ENCODE data around the gene CPXM1.

- TF ChIP-seq, protein P1, sequence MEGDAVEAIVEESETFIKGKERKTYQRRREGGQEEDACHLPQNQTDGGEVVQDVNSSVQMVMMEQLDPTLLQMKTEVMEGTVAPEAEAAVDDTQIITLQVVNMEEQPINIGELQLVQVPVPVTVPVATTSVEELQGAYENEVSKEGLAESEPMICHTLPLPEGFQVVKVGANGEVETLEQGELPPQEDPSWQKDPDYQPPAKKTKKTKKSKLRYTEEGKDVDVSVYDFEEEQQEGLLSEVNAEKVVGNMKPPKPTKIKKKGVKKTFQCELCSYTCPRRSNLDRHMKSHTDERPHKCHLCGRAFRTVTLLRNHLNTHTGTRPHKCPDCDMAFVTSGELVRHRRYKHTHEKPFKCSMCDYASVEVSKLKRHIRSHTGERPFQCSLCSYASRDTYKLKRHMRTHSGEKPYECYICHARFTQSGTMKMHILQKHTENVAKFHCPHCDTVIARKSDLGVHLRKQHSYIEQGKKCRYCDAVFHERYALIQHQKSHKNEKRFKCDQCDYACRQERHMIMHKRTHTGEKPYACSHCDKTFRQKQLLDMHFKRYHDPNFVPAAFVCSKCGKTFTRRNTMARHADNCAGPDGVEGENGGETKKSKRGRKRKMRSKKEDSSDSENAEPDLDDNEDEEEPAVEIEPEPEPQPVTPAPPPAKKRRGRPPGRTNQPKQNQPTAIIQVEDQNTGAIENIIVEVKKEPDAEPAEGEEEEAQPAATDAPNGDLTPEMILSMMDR (IDR thresholded peaks at IDR 0.05): no peak
- no peak for TF ChIP-seq POLR2AphosphoS5 (IDR thresholded peaks at IDR 0.05)
- no peak for TF ChIP-seq POLR2A (IDR thresholded peaks at IDR 0.05)
- TF ChIP-seq EP300 (IDR thresholded peaks at IDR 0.05): no peak
Measured at GRCh38 chr20:2798814-2799213, 1.6 kb downstream of the CPXM1 start.
